ENCODE data around the gene FAM149B1. TPM values are rescaled to one million over a fixed set of nuclear protein-coding genes. Genes with fewer than 3 reads are reported as not detected.

FAM149B1 gene
- total RNA-seq, 1 donor from 2014 or later, result 16.0 TPM

GRCh38 chr10:73209705-73210104 lies 41.8 kb downstream of the FAM149B1 start:
- Mint-ChIP-seq H3K27me3 (no peaks in the 10 kb centered on the region), H3K4me1 (no peaks in the 10 kb centered on the region), H3K36me3 (ENCODE audit: low read depth) (peaks cover 39% of the 10 kb centered on the region), H3K4me3 (no peak overlapping the region), H3K27ac (no peak overlapping the region), H3K9me3 (no peaks in the 10 kb centered on the region)
- ChIA-PET CTCF (no interaction called here), POLR2A (no interaction called here)
- intact Hi-C loops (cut with micrococcal nuclease), result no loop called here
- no peak for TF ChIP-seq CTCF (IDR thresholded peaks at IDR 0.05)
- DNase-seq, result no peak
- no peak for ATAC-seq (ENCODE audit: low read depth)

- Mint-ChIP-seq H3K27me3 (no peaks in the 10 kb centered on the region), H3K27ac (no peak overlapping the region), H3K36me3 (ENCODE audit: low read depth) (peaks cover 44% of the 10 kb centered on the region), H3K4me3 (no peak overlapping the region), H3K4me1 (no peaks in the 10 kb centered on the region), H3K9me3 (no peaks in the 10 kb centered on the region)
- POLR2A ChIA-PET, result no interaction called here
- ATAC-seq (ENCODE audit: low read depth) (no peak), DNase-seq (no peak)
- TF ChIP-seq CTCF (IDR thresholded peaks at IDR 0.05), result no peak
- CTCF ChIA-PET, result no interaction called here
- intact Hi-C loops (cut with micrococcal nuclease), result no loop called here
Measured at GRCh38 chr10:73210395-73211105, 42.6 kb downstream of the FAM149B1 start.

GRCh38 chr10:73211106-73211811 lies 43.3 kb downstream of the FAM149B1 start:
- no peak for TF ChIP-seq CTCF (IDR thresholded peaks at IDR 0.05)
- H3K36me3 Mint-ChIP-seq (ENCODE audit: low read depth), result peaks cover 47% of the 10 kb centered on the region
- H3K4me1 Mint-ChIP-seq, result no peaks in the 10 kb centered on the region
- intact Hi-C loops (cut with micrococcal nuclease), result no loop called here
- H3K4me3 Mint-ChIP-seq, result no peak overlapping the region
- no peaks in the 10 kb centered on the region for H3K27me3 Mint-ChIP-seq
- no peak for ATAC-seq (ENCODE audit: low read depth)
- H3K9me3 Mint-ChIP-seq, result peaks cover 4% of the 10 kb centered on the region
- POLR2A ChIA-PET, result no interaction called here
- no peak overlapping the region for H3K27ac Mint-ChIP-seq
- CTCF ChIA-PET, result no interaction called here
- DNase-seq, result no peak

- no peak for DNase-seq
- Mint-ChIP-seq H3K9me3 (peaks cover 4% of the 10 kb centered on the region), H3K36me3 (ENCODE audit: low read depth) (peaks cover 58% of the 10 kb centered on the region), H3K4me1 (no peaks in the 10 kb centered on the region), H3K4me3 (no peak overlapping the region), H3K27ac (no peak overlapping the region), H3K27me3 (no peaks in the 10 kb centered on the region)
- ChIA-PET POLR2A (no interaction called here), CTCF (no interaction called here)
- ATAC-seq (ENCODE audit: low read depth), result no peak
- intact Hi-C loops (cut with micrococcal nuclease), result no loop called here
- no peak for TF ChIP-seq CTCF (IDR thresholded peaks at IDR 0.05)
Measured at GRCh38 chr10:73215749-73216148, 47.8 kb downstream of the FAM149B1 start.

- H3K27ac Mint-ChIP-seq, result no peak overlapping the region
- no peak overlapping the region for H3K4me3 Mint-ChIP-seq
- DNase-seq (no peak), ATAC-seq (ENCODE audit: low read depth) (no peak)
- no peak for TF ChIP-seq CTCF (IDR thresholded peaks at IDR 0.05)
- ChIA-PET CTCF (no interaction called here), POLR2A (no interaction called here)
- no peaks in the 10 kb centered on the region for H3K27me3 Mint-ChIP-seq
- H3K4me1 Mint-ChIP-seq, result no peaks in the 10 kb centered on the region
- peaks cover 62% of the 10 kb centered on the region for H3K36me3 Mint-ChIP-seq (ENCODE audit: low read depth)
- intact Hi-C loops (cut with micrococcal nuclease), result no loop called here
- peaks cover 4% of the 10 kb centered on the region for H3K9me3 Mint-ChIP-seq
Measured at GRCh38 chr10:73217628-73218027, 49.7 kb downstream of the FAM149B1 start.
